GM19463 (cell line): ENCODE results near the gene PHGDH.
"Not testable (repeated sequence)": the region's sequence is repeated elsewhere in the genome, so short reads cannot be mapped to it uniquely, and the experiment has no call there.

Experiments
- ATAC-seq: cut with Tn5 transposase; IDR thresholded peaks from one replicate; pipeline ENCODE4 v1.9.1; 2021; ENCODE audit warnings: mild to moderate bottlenecking, moderate library complexity; ENCODE audit not compliant: unreplicated experiment

Gene PHGDH

DNA sequence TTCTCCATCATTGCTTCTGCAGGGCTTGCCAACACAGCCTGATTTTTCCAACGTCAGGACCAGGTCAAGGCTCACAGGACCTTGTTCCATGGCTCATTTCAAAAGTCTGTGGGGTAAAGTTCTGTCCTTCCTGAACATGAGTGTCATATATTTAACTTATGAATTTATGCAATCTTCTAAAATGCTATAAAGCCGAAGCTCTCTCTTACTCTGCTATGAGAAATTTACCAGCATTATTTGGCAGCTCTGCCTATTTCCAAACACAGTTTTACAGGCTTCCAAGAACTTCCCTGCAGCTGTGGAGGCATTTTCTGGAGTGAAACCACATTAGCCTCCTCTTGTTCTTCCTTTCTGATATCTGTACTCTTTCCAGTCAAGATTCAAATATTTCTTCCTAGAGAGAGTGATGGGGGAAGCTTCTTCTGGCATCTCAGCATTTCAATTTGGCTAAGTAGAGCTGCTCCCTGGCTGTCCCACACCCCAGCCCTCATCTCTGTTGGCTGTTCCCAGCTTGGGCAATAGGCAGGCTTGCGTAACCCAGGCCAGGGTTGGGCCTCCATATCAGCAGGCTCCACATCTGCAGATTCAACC is 72.6 kb downstream of the PHGDH start:
- no peak for ATAC-seq

DNA sequence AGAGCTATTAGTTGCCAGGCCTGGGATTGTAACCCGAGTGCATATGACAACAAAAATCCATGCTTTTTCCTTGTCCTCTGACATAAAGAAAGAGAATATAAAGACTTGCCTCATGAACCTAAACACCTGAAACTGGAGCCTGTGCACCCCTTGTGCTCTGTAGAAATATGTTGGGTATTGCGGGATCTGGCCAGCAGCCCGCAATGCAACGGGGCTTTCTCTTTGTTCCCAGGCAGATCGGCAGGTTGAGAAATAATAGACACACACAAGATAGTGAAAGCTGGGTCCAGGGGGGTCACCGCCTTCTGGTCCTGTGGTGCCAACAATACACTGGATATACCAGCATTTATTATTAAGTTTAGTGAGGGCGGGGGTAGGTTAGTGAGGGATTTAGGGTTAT is 74.3 kb downstream of the PHGDH start:
- ATAC-seq: not testable (repeated sequence)

DNA sequence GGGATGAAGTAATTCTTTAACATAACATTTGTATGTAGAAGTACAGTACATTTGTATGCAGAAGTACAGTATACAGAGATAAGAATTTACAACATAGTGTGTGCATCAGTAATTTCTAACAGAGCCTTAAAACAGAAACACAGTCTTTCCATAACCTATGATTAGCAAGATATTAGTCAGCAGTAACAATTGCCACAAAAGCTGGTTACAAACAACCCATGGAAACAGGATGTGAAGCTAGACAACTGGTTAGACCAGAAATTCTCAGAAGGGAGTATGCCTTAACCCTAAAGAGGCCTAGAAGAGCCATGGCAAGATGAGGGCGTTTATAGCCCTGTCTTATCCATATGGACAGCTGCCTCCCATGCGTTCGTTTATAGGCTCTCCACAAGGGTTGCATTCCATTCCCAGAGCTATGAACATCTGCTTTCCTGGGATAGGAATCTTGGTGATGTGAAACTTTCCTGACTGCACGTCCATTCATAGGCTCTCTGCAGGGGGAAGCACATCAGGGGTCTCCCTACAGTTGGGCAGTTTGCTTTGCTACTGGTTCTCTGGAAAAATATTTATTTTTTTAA is 74.8 kb downstream of the PHGDH start:
- ATAC-seq: not testable (repeated sequence)

DNA sequence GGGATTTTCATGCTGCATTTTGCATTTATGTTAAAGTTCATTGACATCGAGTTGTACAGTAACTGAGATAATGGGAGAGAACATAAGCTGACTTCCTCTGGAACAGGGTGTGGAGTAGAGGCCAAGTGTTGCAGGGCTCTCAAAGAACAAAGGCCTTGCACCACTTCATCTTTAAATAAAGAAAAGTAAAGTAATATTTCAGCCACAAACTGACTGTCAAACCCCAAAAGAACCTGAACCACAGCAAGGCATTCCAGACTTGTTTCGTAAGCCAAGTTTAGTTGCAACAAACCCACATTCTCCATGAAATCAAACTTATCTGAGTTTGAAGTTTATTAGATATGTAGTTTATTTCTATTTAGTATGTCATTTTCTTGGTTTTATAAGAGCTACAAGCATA is 76.0 kb downstream of the PHGDH start:
- no peak for ATAC-seq

DNA sequence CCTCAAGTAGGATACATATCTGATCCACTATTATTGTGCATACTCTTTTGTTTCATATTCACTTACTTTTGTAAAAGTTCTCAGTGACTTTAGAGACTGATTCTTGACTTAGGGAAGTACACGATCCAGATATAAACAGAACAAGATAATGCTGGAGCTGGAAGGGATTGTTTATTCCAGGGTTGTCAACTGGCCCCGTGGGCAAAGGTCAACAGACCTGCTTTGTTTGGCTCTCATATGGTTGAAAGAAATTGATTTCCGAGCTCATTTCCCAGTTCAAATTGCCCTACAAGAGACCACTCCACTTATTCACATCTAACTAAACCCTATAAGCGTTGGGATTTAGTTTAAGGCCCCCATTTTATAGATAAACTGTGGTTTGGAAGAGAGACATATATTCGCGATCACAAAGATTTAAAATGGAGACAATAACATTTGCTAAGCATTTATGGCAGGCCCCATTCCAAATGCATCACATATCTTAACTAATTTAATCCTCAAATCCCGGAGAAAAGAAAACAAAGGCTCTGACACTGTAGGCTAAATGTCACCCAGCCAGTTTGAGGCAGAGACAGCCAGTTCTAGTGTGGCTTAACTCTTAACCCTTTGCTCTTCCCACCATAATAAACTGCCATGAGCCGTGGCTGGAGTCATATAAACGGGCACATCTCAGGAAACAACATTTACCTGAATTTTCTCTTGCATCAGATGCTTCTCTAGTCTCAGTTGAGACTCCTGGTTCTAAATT is 78.9 kb downstream of the PHGDH start:
- ATAC-seq: no peak

DNA sequence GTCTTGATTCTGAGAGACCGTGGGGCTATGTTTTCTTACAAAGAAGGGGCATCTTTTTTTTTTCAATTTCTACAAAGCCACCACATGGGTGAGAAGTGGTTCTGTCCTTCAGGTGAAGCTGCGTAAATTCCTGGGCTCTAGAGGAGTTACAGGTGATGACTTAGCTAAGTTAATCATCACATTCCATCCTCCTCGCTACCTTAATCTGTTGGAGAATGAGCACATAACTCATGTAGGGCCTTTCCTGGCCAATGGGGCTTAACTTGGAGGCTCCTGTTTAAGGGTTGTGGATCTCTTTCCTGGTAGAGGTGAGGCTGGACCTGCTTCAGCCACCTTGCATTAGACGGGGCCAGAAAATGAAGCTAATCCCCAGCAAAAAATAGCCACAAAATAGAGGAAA is 79.6 kb downstream of the PHGDH start:
- ATAC-seq: no peak
